HepG2 (cell line): ENCODE data around the gene CD300LD.

Source experiments
- CHCHD3 ChIP-seq: sonication (generic); formaldehyde crosslinking; IDR thresholded peaks from 2 replicates; pipeline ENCODE4 v1.8.0; 2022; ENCODE audit warnings: mild to moderate bottlenecking, missing genetic modification reagents, moderate library complexity
- SMC3 ChIP-seq: IDR thresholded peaks from 2 replicates; pipeline ENCODE4 v1.6.1; 2011; ENCODE audit warnings: low read length, improper control_type of control experiment
- SMYD3 ChIP-seq: sonication (generic); formaldehyde crosslinking; IDR thresholded peaks from 2 replicates; pipeline ENCODE4 v1.8.1; 2023; ENCODE audit warnings: mild to moderate bottlenecking, missing genetic modification reagents
- ZNF670 ChIP-seq: sonication (generic); formaldehyde crosslinking; IDR thresholded peaks from 2 replicates; pipeline ENCODE4 v1.8.0; 2022; ENCODE audit warnings: mild to moderate bottlenecking, missing genetic modification reagents, borderline replicate concordance
- TF ChIP-seq, protein P1 (sequence below): sonication (generic); formaldehyde crosslinking; IDR thresholded peaks from 2 replicates; pipeline ENCODE4 v1.4.0; 2020; ENCODE audit warnings: mild to moderate bottlenecking, low read depth, missing genetic modification reagents
- TF ChIP-seq, protein P2 (sequence below): sonication (generic); formaldehyde crosslinking; IDR thresholded peaks from 2 replicates; pipeline ENCODE4 v1.5.0; 2020; ENCODE audit warnings: mild to moderate bottlenecking, missing genetic modification reagents, borderline replicate concordance

DNA sequence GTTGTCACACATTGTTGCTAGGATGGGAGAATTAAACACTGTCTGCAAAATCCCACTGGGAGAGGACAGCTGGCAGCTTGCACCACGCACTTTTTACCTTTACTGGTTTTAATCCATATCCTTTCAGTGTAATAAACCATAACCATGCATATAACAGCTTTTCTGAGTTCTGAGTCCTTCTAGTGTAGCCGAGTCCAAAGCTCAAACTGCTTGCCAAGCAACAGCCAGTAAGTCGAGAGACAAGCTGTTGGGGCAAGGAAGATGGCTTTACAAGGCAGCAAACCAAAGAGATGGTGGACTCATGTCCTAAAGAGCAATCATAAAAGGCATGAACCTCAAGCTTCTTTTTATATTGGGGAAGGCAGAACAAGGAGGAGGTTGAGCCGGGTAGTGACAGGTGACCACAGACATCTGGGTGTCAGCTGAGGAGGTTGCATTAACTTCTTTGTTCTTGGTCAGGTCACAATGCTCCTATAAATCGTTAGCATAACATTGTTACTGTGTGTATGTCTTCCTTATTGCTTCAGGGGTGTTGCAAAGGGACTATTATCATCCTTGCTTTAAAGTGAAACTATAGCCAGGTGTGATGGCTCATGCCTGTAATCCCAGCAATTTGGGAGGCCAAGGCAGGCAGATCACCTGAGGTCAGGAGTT, 17.5 kb downstream of the CD300LD start:
- TF ChIP-seq, protein P1, sequence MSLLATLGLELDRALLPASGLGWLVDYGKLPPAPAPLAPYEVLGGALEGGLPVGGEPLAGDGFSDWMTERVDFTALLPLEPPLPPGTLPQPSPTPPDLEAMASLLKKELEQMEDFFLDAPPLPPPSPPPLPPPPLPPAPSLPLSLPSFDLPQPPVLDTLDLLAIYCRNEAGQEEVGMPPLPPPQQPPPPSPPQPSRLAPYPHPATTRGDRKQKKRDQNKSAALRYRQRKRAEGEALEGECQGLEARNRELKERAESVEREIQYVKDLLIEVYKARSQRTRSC, result no peak
- TF ChIP-seq SMYD3 (CRISPR knock-in tag) (no peak), ZNF670 (CRISPR knock-in tag) (no peak), CHCHD3 (no peak), SMC3 (no peak)
- TF ChIP-seq, protein P2, sequence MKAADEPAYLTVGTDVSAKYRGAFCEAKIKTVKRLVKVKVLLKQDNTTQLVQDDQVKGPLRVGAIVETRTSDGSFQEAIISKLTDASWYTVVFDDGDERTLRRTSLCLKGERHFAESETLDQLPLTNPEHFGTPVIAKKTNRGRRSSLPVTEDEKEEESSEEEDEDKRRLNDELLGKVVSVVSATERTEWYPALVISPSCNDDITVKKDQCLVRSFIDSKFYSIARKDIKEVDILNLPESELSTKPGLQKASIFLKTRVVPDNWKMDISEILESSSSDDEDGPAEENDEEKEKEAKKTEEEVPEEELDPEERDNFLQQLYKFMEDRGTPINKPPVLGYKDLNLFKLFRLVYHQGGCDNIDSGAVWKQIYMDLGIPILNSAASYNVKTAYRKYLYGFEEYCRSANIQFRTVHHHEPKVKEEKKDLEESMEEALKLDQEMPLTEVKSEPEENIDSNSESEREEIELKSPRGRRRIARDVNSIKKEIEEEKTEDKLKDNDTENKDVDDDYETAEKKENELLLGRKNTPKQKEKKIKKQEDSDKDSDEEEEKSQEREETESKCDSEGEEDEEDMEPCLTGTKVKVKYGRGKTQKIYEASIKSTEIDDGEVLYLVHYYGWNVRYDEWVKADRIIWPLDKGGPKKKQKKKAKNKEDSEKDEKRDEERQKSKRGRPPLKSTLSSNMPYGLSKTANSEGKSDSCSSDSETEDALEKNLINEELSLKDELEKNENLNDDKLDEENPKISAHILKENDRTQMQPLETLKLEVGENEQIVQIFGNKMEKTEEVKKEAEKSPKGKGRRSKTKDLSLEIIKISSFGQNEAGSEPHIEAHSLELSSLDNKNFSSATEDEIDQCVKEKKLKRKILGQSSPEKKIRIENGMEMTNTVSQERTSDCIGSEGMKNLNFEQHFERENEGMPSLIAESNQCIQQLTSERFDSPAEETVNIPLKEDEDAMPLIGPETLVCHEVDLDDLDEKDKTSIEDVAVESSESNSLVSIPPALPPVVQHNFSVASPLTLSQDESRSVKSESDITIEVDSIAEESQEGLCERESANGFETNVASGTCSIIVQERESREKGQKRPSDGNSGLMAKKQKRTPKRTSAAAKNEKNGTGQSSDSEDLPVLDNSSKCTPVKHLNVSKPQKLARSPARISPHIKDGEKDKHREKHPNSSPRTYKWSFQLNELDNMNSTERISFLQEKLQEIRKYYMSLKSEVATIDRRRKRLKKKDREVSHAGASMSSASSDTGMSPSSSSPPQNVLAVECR (CRISPR knock-in tag), result no peak
